CD4-positive, alpha-beta T cell treated with Interleukin-2 at 100 ng/mL for 4 hours (primary cell): ENCODE results near the gene FRMD4B.
A peak's percentile ranks its signal among the peaks of the same experiment; 100 is the strongest.

Experiments used
- DNase-seq: peaks from one replicate; pipeline ENCODE4 v3.0.0-alpha.2; 2020; ENCODE audit warnings: low spot score

Gene FRMD4B

DNA sequence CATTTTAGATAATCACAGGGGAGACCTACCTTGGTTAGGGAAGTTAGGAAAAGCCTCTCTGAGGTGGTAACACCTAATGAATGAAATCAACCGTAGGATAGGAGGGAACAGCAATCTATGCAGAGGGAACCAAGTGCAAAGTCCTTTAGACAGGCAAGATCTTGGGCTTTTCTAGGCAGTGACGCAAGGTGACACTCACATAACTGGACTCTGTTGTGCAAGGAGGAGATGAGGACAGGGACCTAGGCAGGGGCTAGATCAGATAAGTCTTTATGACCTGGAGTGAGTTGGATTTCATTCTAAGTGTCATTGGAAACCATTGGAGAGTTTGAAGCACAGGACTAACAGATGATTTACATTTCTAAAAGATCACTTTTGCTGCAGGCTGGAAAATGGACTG lies 258.9 kb downstream of the FRMD4B start:
- no peak for DNase-seq

DNA sequence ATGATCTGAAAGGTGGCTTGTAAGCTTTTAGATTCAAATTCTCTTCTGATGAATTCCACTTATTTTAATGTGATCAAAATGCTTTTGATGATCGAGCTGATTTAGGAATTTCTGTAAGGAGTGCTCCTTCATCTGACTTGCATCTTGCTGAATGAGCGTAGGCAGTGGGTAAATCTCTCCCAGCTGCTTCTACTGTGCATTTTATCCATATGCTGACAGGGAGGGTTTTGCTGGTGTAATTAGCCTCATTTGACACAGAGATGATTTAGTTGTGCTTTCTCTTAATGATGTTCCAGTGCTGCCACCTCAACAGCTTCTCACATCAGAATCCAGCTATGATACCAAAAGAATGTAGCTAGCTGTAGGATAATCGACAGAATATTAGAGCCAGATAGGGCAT lies 259.7 kb downstream of the FRMD4B start:
- no peak for DNase-seq

DNA sequence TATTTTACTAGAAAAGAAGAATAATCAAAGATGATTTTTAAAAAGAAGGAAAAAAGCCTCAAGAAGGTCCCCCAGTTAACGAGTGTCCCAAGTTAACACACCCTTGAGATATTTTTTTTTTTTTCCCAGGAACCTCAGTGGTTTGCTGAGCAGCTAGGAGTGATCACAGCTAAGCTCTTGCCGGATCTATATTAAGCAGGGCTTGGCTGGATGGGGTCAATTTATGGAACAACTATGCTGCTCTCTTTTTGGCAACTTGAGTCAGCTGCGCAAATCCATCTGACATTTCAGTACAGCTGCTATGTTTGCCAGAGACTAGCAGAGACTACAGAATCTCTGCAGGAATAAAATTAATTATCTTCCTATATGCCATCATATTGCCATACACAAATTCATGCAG lies 263.5 kb downstream of the FRMD4B start, which contains the start of gene LMOD3:
TSS of gene LMOD3 (minus strand) at position 193 of the 400 bp plus-strand sequence. CDS start 209 bp downstream, outside the sequence.
- no peak for DNase-seq

DNA sequence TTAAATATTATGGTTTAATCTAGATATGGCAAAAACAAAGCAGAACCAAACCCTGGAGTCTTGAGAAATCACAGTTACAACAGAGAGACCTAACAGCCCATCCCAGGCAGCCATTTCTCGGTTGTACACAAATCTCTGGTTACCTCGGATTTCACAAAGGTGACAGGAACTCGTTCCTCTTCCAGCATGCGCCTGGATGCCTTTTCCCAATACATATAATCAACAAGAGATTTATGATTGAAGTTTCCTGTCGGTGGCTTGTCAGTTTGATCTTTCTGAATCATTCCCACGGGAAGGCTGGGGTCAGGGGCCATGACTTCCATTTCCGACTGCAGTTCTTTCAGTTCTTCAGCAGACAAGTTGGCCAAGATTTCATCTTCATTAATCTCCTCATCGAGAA lies 263.9 kb downstream of the FRMD4B start:
- no peak for DNase-seq

DNA sequence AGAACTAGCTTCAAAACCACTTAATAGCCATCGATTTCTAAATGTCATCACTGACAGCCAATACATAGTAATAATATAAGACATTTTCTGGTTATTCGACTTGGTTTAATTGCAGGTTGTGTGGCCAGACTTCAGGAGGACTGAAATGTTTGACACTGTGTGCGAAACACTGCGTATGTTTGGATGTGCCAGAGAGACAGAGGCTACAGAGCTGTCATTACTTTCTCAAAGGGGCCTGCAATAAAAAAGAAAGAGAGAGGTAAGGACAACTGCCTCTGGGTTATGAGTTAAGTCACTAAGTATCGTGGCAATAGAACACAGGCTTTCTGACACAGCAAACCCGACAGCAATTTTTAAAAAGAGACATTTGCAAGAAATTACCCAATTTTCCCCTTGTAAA lies 264.4 kb downstream of the FRMD4B start:
- no peak for DNase-seq

DNA sequence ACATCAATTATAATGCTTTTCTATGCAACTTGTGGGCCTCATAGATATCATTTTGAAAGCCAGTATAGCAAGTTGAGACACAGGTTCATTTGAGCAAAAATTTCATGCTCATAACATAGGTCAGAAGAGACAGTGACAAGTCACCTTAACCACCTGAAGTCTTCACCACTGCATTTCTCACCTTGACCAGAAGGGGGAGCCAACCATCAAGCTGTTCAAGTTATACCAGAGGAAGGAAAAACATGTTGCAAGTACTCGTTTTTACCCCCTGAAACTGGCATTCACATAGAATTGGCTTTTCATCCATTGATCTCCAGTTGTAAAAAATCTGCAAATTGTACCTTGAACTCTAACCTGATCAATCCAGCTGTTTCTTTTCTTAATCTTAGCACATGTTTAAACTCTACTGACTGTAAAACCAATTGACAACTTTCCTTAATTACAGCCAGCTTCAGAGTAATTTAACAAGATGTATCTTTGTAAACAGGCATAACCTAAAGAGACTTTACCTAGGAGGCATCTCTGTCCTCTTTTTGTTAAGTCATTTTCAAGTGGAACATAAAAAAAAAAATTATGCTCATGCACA lies 264.9 kb downstream of the FRMD4B start:
- DNase-seq, result peak; percentile 92
